H1 (cell line): ENCODE measurements around the gene VSTM4. TPM values are rescaled to one million over a fixed set of nuclear protein-coding genes. Genes with fewer than 3 reads are reported as not detected.

Experiments
- CTCF ChIA-PET: fragments of 300-600 bp; sonication (Branson Sonifier 250); formaldehyde crosslinking; loops from one replicate; lab custom pipeline; 2021; ENCODE audit not compliant: partially characterized antibody; lab: Charles Lee
- POLR2A ChIA-PET: fragments of 300-600 bp; sonication (Branson Sonifier 250); formaldehyde crosslinking; loops from one replicate; lab custom pipeline; 2021; ENCODE audit warnings: inconsistent platforms; ENCODE audit not compliant: partially characterized antibody; lab: Charles Lee
- DNase-seq, 2 experiments: peaks; one replicate each; pipeline versions ENCODE4 v3.0.0 to v3.0.0-alpha.2; 2010 to 2022; ENCODE audit warnings: low spot score in 2 of 2, low read depth in 1 of 2, mixed read lengths in 1 of 2
- FAIRE-seq: peaks from 2 replicates; lab custom pipeline; 2011; peaks lifted over from hg19 to GRCh38; lab: Jason Lieb, UNC
- H2AFZ ChIP-seq: 2 replicates; pipeline ENCODE4 v1.8.1; 2012; ENCODE audit warnings: low read length, inconsistent platforms
- H2AK5ac ChIP-seq: 2 replicates; pipeline ENCODE4 v1.6.1; 2013; ENCODE audit warnings: low read depth, low read length
- H2BK120ac ChIP-seq: replicated peaks from 2 replicates; pipeline ENCODE3; 2013; ENCODE audit warnings: low read depth, low read length, inconsistent platforms
- H2BK12ac ChIP-seq: 2 replicates; pipeline ENCODE4 v1.6.1; 2013; ENCODE audit warnings: low read depth, low read length
- H2BK15ac ChIP-seq: 2 replicates; pipeline ENCODE4 v1.6.1; 2013; ENCODE audit warnings: low read length
- H2BK20ac ChIP-seq: 2 replicates; pipeline ENCODE4 v1.6.1; 2013; ENCODE audit warnings: low read length
- H2BK5ac ChIP-seq: 2 replicates; pipeline ENCODE4 v1.6.1; 2013; ENCODE audit warnings: low read depth, low read length
- H3K14ac ChIP-seq: 2 replicates; pipeline ENCODE4 v1.6.1; 2013; ENCODE audit warnings: inconsistent platforms; ENCODE audit not compliant: insufficient read length
- H3K18ac ChIP-seq: 2 replicates; pipeline ENCODE4 v1.6.1; 2013; ENCODE audit warnings: low read length; ENCODE audit errors: extremely low read depth
- H3K23ac ChIP-seq: 2 replicates; pipeline ENCODE4 v1.6.1; 2013; ENCODE audit warnings: inconsistent platforms; ENCODE audit not compliant: insufficient read length
- H3K23me2 ChIP-seq: 2 replicates; pipeline ENCODE4 v1.6.1; 2013; ENCODE audit warnings: low read depth, low read length
- H3K27ac ChIP-seq: 2 replicates; pipeline ENCODE4 v1.6.1; 2011; ENCODE audit warnings: low read depth, low read length, inconsistent platforms
- H3K27me3 ChIP-seq, 4 experiments: replicated peaks in 1 of 4; 1 replicate in 1 of 4; 2 replicates in 3 of 4; pipeline versions ENCODE4 v1.6.1 to v1.8.1; 2011 to 2013; ENCODE audit warnings: low read length in 3 of 4, mild to moderate bottlenecking in 3 of 4, inconsistent platforms in 2 of 4, mixed read lengths in 2 of 4, moderate library complexity in 1 of 4; ENCODE audit not compliant: control insufficient read depth in 3 of 4, insufficient read depth in 3 of 4; ENCODE audit errors: extremely low read depth in 1 of 4
- H3K36me3 ChIP-seq, 4 experiments: 2 replicates each; pipeline versions ENCODE4 v1.6.1 to v1.8.1; 2011 to 2013; ENCODE audit warnings: mild to moderate bottlenecking in 4 of 4, low read length in 3 of 4, moderate library complexity in 2 of 4, control low read depth in 1 of 4, inconsistent platforms in 1 of 4; ENCODE audit not compliant: insufficient read depth in 4 of 4, control insufficient read depth in 2 of 4
- H3K4ac ChIP-seq: replicated peaks from 2 replicates; pipeline ENCODE3; 2013; ENCODE audit warnings: low read length, low read depth, mixed read lengths, inconsistent platforms; ENCODE audit not compliant: insufficient read length
- H3K4me1 ChIP-seq, 4 experiments: replicated peaks in 1 of 4; 1 replicate in 1 of 4; 2 replicates in 3 of 4; pipeline versions ENCODE4 v1.6.1 to v1.8.1; 2011 to 2013; ENCODE audit warnings: low read length in 3 of 4, inconsistent platforms in 2 of 4, mixed read lengths in 1 of 4; ENCODE audit not compliant: insufficient read depth in 4 of 4, control insufficient read depth in 3 of 4
- H3K4me2 ChIP-seq, 2 experiments: 2 replicates each; pipeline versions ENCODE4 v1.6.1 to v1.8.1; 2011 to 2013; ENCODE audit warnings: low read depth in 2 of 2, low read length in 2 of 2, control low read depth in 1 of 2, inconsistent platforms in 1 of 2, mild to moderate bottlenecking in 1 of 2; ENCODE audit not compliant: insufficient read depth in 1 of 2
- H3K4me3 ChIP-seq, 4 experiments: fragments of 200-600, 300-600 bp in 1 of 4; sonication (generic), shearing (Covaris generic), sonication (Bioruptor Twin) in 1 of 4; 2 replicates each; pipeline versions ENCODE4 v1.5.1 to v1.8.1; 2011 to 2016; ENCODE audit warnings: low read length in 4 of 4, low read depth in 3 of 4, control low read depth in 2 of 4, inconsistent platforms in 2 of 4, mild to moderate bottlenecking in 2 of 4, mixed read lengths in 1 of 4, moderate library complexity in 1 of 4; ENCODE audit not compliant: insufficient read depth in 2 of 4; ENCODE audit errors: extremely low read depth in 1 of 4
- H3K56ac ChIP-seq: replicated peaks from 2 replicates; pipeline ENCODE3; 2013; ENCODE audit warnings: low read depth, mild to moderate bottlenecking, mixed read lengths, low read length, inconsistent platforms; ENCODE audit not compliant: insufficient read length
- H3K79me1 ChIP-seq: 2 replicates; pipeline ENCODE4 v1.6.1; 2013; ENCODE audit warnings: low read depth, low read length, control low read depth
- H3K79me2 ChIP-seq, 2 experiments: 2 replicates each; pipeline versions ENCODE4 v1.6.1 to v1.8.1; 2012 to 2013; ENCODE audit warnings: low read length in 2 of 2, mild to moderate bottlenecking in 2 of 2, inconsistent platforms in 1 of 2; ENCODE audit not compliant: insufficient read depth in 2 of 2, control insufficient read depth in 1 of 2
- H3K9ac ChIP-seq, 4 experiments: replicated peaks in 1 of 4; 1 replicate in 1 of 4; 2 replicates in 3 of 4; pipeline versions ENCODE4 v1.6.1 to v1.8.1; 2011 to 2013; ENCODE audit warnings: low read depth in 3 of 4, low read length in 3 of 4, control low read depth in 2 of 4, mild to moderate bottlenecking in 2 of 4, moderate library complexity in 2 of 4, inconsistent platforms in 1 of 4; ENCODE audit errors: extremely low read depth in 1 of 4
- H3K9me3 ChIP-seq, 2 experiments: 2 replicates each; pipeline versions ENCODE4 v1.6.1 to v1.8.1; 2012 to 2013; ENCODE audit warnings: mild to moderate bottlenecking in 2 of 2, moderate library complexity in 2 of 2, control low read depth in 1 of 2, inconsistent platforms in 1 of 2, low read depth in 1 of 2, low read length in 1 of 2, mixed read lengths in 1 of 2; ENCODE audit not compliant: insufficient read depth in 2 of 2
- H4K20me1 ChIP-seq, 2 experiments: replicated peaks in 1 of 2; 2 replicates each; pipeline versions ENCODE3 to v1.8.1; 2011 to 2013; ENCODE audit warnings: inconsistent platforms in 2 of 2, low read length in 2 of 2, mild to moderate bottlenecking in 1 of 2; ENCODE audit not compliant: insufficient read depth in 2 of 2, control insufficient read depth in 1 of 2
- H4K5ac ChIP-seq: 2 replicates; pipeline ENCODE4 v1.6.1; 2013; ENCODE audit warnings: low read length, low read depth, mixed read lengths, inconsistent platforms; ENCODE audit not compliant: insufficient read length
- H4K8ac ChIP-seq: 2 replicates; pipeline ENCODE4 v1.8.0; 2013; ENCODE audit warnings: mild to moderate bottlenecking, moderate library complexity, low read length, inconsistent platforms; ENCODE audit not compliant: insufficient read depth; ENCODE audit errors: extremely low read depth
- H4K91ac ChIP-seq: replicated peaks from 2 replicates; pipeline ENCODE3; 2013; ENCODE audit warnings: low read length, mixed read lengths, inconsistent platforms; ENCODE audit not compliant: insufficient read length
- GABPA ChIP-seq: IDR thresholded peaks from 2 replicates; pipeline ENCODE4 v1.6.1; 2011; ENCODE audit warnings: mild to moderate bottlenecking, low read length, moderate library complexity, borderline replicate concordance; ENCODE audit not compliant: insufficient read depth
- RFX5 ChIP-seq: IDR thresholded peaks from 2 replicates; pipeline ENCODE4 v1.6.1; 2011; ENCODE audit warnings: low read depth, low read length, improper control_type of control experiment, borderline replicate concordance
- SIRT6 ChIP-seq: IDR thresholded peaks from one replicate; pipeline ENCODE4 v1.7.1; 2012; ENCODE audit warnings: low read length, inconsistent platforms
- SP1 ChIP-seq: IDR thresholded peaks from 2 replicates; pipeline ENCODE4 v1.6.1; 2011; ENCODE audit warnings: low read depth, low read length
- TEAD4 ChIP-seq: IDR thresholded peaks from 2 replicates; pipeline ENCODE4 v1.6.1; 2012; ENCODE audit warnings: low read depth, low read length, inconsistent platforms, mixed read lengths
- WGBS, 2 experiments: shearing (Covaris generic) in 1 of 2; methylation state at CpG; one replicate each; pipeline versions ENCODE4 v1.1.6 to v1.1.7; 2013 to 2015; ENCODE audit warnings: low lambda C conversion rate in 2 of 2, mixed read lengths in 2 of 2, inconsistent platforms in 1 of 2, low coverage in 1 of 2, missing lambda C conversion rate in 1 of 2; ENCODE audit not compliant: insufficient replicate concordance in 2 of 2, insufficient coverage in 1 of 2, insufficient read length in 1 of 2; ENCODE audit errors: extremely low coverage in 1 of 2, missing lambda C conversion rate in 1 of 2; 5-methylcytosine and 5-hydroxymethylcytosine counted together
- polyA plus RNA-seq, 7 experiments: library from polyadenylated mRNA; depleted of rRNA in 3 of 7; stranded (reverse) in 5 of 7; unstranded in 2 of 7; fragments of >200 nt in 5 of 7; fragments of 200-250 nt in 2 of 7; gene quantifications; 1 replicate in 5 of 7; 2 replicates in 1 of 7; 4 replicates in 1 of 7; pipeline versions ENCODE4 v1.2.1 to v1.2.3, GENCODE V29; 2011 to 2013; ENCODE audit warnings: missing spikeins in 2 of 7, mixed read lengths in 2 of 7
- total RNA-seq: library from RNA; stranded (reverse); fragmentation: NEBNext Ultra II Directional; extraction: Animal tissue kit (Norgen Biotek cat#: 25700); gene quantifications from 2 replicates; pipeline ENCODE4 v1.2.1, GENCODE V29; 2021

VSTM4 gene
- total and polyA plus RNA-seq, 2 of the 8 experiments (the other 6 are each of a cell fraction or from before 2014, with no cell fraction given), result 0.48 to 0.73 TPM

- Histone ChIP-seq H3K23me2 (no peaks in the 10 kb centered on the region), H4K91ac (no peak overlapping the region), H3K9me3 (no peaks in the 10 kb centered on the region), H4K5ac (no peak overlapping the region), H3K79me2 (no peaks in the 10 kb centered on the region), H3K18ac (no peak overlapping the region), H2BK20ac (no peak overlapping the region), H2AK5ac (no peak overlapping the region), H3K27ac (no peak overlapping the region), H4K8ac (no peak overlapping the region), H3K27me3 (no peaks in the 10 kb centered on the region), H3K79me1 (no peaks in the 10 kb centered on the region), H2AFZ (no peak overlapping the region), H3K4me2 (no peak overlapping the region), H3K23ac (no peak overlapping the region), H2BK120ac (no peak overlapping the region), H3K4me1 (peaks cover 0 to 2% (median 0%) of the 10 kb centered on the region in 4 experiments; a peak in 2 of 7 replicates), H4K20me1 (no peaks in the 10 kb centered on the region), H3K36me3 (no peaks in the 10 kb centered on the region), H3K14ac (no peak overlapping the region), H2BK12ac (no peak overlapping the region), H3K9ac (no peak overlapping the region), H3K4ac (no peak overlapping the region), H3K56ac (no peak overlapping the region), H2BK15ac (no peak overlapping the region), H3K4me3 (no peak overlapping the region), H2BK5ac (no peak overlapping the region)
- no peak for DNase-seq
- POLR2A ChIA-PET, result no interaction called here
- CTCF ChIA-PET, result interaction anchor here (1.0 kb wide), 2 partner anchors 12 to 70 kb away, joined by 3 to 4 read pairs; no protein-coding TSS in a partner anchor
- 90% methylated on average over 10 of the region's 10 CpGs; no CpG with 5 or more reads in 1 of the 2 experiments for WGBS, 2 experiments
- no peak for FAIRE-seq
- TF ChIP-seq SP1 (no peak), GABPA (no peak), SIRT6 (no peak), TEAD4 (no peak), RFX5 (no peak)
These were observed 21.4 kb downstream of the VSTM4 start for GRCh38 chr10:49093922-49094321.
